ENCODE measurements around the gene SLC37A4. TPM values are rescaled to one million over a fixed set of nuclear protein-coding genes. Genes with fewer than 3 reads are reported as not detected.
"Not testable (repeated sequence)": the region's sequence is repeated elsewhere in the genome, so short reads cannot be mapped to it uniquely, and the experiment has no call there.

Gene SLC37A4
- total RNA-seq, 1 experiment from 2014 or later: 49.3 TPM

DNA sequence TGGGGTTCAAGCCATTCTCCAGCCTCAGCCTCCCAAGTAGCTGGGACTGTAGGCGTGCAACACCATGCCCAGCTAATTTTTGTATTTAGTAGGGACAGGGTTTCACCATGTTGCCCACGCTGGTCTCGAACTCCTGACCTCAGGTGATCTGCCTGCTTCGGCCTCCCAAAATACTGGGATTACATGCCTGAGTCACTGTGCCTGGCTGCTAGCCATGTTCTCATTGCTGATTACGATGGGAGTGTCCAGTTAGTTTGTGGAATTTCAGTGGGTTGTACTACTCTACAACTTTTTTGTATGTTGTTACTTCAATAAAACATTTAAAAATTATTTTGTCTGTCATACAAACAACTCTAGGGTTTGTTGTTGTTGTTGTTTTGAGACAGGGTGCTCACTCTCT is 32.1 kb upstream of the SLC37A4 start:
- peaks cover 3% of the 10 kb centered on the region for H3K4me1 ChIP-seq (ENCODE audit: insufficient read depth, low read length, poor library complexity, severe bottlenecking)
- H3K9me3 ChIP-seq (ENCODE audit: low read depth, low read length, poor library complexity, severe bottlenecking): no peaks in the 10 kb centered on the region
- H3K4me3 ChIP-seq (ENCODE audit: low read depth, low read length, poor library complexity, severe bottlenecking): no peak overlapping the region
- ChIA-PET CTCF (no interaction called here), POLR2A (ENCODE audit: low non-redundant PET) (no interaction called here)
- no peaks in the 10 kb centered on the region for H3K27me3 ChIP-seq (replicated peaks; ENCODE audit: insufficient read depth, low read depth, low read length, poor library complexity)
- DNase-seq (ENCODE audit: low spot score): no peak
- H3K27ac ChIP-seq (ENCODE audit: low read depth, low read length, poor library complexity, severe bottlenecking): no peak overlapping the region
- no TSS peak for BruUV-seq (replicated peaks)
- H3K36me3 ChIP-seq (ENCODE audit: insufficient read depth, low read length, poor library complexity, severe bottlenecking): no peaks in the 10 kb centered on the region
- intact Hi-C loops (cut with micrococcal nuclease; ENCODE audit: unreplicated experiment): no loop called here
- TF ChIP-seq CTCF (conservative IDR thresholded peaks at IDR 0.05; ENCODE audit: low read depth, low read length) (no peak), EZH2 (IDR thresholded peaks at IDR 0.05; ENCODE audit: borderline replicate concordance, low read depth, low read length, poor library complexity, severe bottlenecking) (no peak)

DNA sequence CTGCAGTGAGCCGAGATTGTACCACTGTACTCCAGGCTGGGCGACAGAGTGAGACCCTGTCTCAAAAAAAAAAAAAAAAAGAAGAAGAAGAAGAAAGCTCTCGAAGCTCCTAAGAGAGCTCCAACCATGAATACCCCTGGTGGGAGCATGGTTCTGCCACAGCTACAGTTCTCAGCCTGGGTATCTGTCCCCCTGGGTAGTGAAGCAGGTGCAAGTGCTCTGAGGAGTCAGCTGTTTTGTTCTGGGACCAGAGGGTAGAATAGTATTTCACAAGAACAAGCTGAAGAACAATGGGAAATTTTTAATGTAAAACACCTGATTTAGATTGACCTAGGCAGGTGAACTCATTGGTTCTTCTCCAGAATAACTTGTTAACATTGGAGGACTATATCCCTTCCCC is 30.6 kb upstream of the SLC37A4 start:
- TF ChIP-seq CTCF (conservative IDR thresholded peaks at IDR 0.05; ENCODE audit: low read depth, low read length) (no peak), EZH2 (IDR thresholded peaks at IDR 0.05; ENCODE audit: borderline replicate concordance, low read depth, low read length, poor library complexity, severe bottlenecking) (no peak)
- no peak for DNase-seq (ENCODE audit: low spot score)
- Histone ChIP-seq H3K4me3 (ENCODE audit: low read depth, low read length, poor library complexity, severe bottlenecking) (no peak overlapping the region), H3K36me3 (ENCODE audit: insufficient read depth, low read length, poor library complexity, severe bottlenecking) (no peaks in the 10 kb centered on the region), H3K27me3 (replicated peaks; ENCODE audit: insufficient read depth, low read depth, low read length, poor library complexity) (no peaks in the 10 kb centered on the region), H3K4me1 (ENCODE audit: insufficient read depth, low read length, poor library complexity, severe bottlenecking) (peaks cover 3% of the 10 kb centered on the region), H3K27ac (ENCODE audit: low read depth, low read length, poor library complexity, severe bottlenecking) (no peak overlapping the region), H3K9me3 (ENCODE audit: low read depth, low read length, poor library complexity, severe bottlenecking) (no peaks in the 10 kb centered on the region)
- no TSS peak for BruUV-seq (replicated peaks)
- intact Hi-C loops (cut with micrococcal nuclease; ENCODE audit: unreplicated experiment): no loop called here
- POLR2A ChIA-PET (ENCODE audit: low non-redundant PET): no interaction called here
- CTCF ChIA-PET: no interaction called here

GRCh38 chr11:119059128-119059527 is 28.5 kb upstream of the SLC37A4 start:
- H3K27ac ChIP-seq (ENCODE audit: low read depth, low read length, poor library complexity, severe bottlenecking); intact Hi-C loops (cut with micrococcal nuclease; ENCODE audit: unreplicated experiment); H3K9me3 ChIP-seq (ENCODE audit: low read depth, low read length, poor library complexity, severe bottlenecking); POLR2A ChIA-PET (ENCODE audit: low non-redundant PET); CTCF ChIA-PET; H3K4me3 ChIP-seq (ENCODE audit: low read depth, low read length, poor library complexity, severe bottlenecking); DNase-seq (ENCODE audit: low spot score); BruUV-seq (replicated peaks); H3K27me3 ChIP-seq (replicated peaks; ENCODE audit: insufficient read depth, low read depth, low read length, poor library complexity): not testable (repeated sequence)
- peaks cover 13% of the 10 kb centered on the region for H3K4me1 ChIP-seq (ENCODE audit: insufficient read depth, low read length, poor library complexity, severe bottlenecking)
- peaks cover 18% of the 10 kb centered on the region for H3K36me3 ChIP-seq (ENCODE audit: insufficient read depth, low read length, poor library complexity, severe bottlenecking)

DNA sequence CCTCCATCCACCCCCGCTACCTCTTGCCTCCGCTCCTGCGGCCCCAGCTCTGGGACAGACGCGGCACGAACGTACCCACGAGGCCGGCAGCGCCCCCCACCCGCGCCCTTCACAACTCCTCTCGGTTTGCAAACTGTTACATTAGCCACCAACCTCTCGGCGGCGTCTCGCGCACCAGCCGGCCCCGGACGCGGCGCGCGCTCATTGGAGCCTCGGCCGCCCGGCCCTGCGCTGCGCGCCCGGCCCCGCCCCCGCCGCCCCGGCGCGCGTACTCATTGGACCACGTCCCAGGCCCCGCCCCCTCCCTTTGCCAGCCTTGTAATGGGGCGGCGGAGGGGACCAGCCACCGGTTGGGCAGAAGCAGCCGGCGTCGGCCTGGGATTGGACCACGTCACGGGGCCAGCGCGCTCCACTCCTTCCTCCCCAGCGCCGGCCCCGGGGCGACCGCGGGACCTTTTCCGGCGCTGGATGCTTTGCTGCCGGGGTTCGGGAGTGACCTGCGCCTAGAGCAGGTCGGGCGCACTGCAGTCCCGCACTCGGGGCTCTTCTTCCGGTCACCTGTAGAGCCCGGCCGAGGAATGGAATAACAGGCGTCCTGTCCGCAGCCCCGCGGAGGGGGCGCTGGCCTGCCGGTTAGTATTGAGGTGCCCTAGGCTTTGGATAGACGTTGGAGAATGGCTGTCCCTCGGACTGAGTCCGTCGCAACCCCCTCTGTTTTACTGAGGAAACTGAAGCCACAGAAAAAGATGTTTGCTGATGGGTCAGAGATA is 26.5 kb upstream of the SLC37A4 start, which contains the start of gene HYOU1:
Gene HYOU1, minus strand, starts transcription at position 206 of the 770 bp plus-strand sequence. CDS start 1,045 bp downstream, outside the sequence.
- no peaks in the 10 kb centered on the region for H3K9me3 ChIP-seq (ENCODE audit: low read depth, low read length, poor library complexity, severe bottlenecking)
- DNase-seq (ENCODE audit: low spot score): peak; percentile 99
- no peak for TF ChIP-seq EZH2 (IDR thresholded peaks at IDR 0.05; ENCODE audit: borderline replicate concordance, low read depth, low read length, poor library complexity, severe bottlenecking)
- peak; percentile 35; the same call in 1 of the 2 replicates for TF ChIP-seq CTCF (conservative IDR thresholded peaks at IDR 0.05; ENCODE audit: low read depth, low read length)
- peaks cover 37% of the 10 kb centered on the region for H3K36me3 ChIP-seq (ENCODE audit: insufficient read depth, low read length, poor library complexity, severe bottlenecking)
- no peaks in the 10 kb centered on the region for H3K27me3 ChIP-seq (replicated peaks; ENCODE audit: insufficient read depth, low read depth, low read length, poor library complexity)
- peak within 1 kb of the TSS; percentile 96 for H3K27ac ChIP-seq (ENCODE audit: low read depth, low read length, poor library complexity, severe bottlenecking)
- ChIA-PET POLR2A (ENCODE audit: low non-redundant PET) (interaction anchor here (0.6 to 0.7 kb wide), 2 partner anchors 10 to 272 kb away, joined by 4 to 9 read pairs; partner anchors contain the start of gene VPS11), CTCF (interaction anchor here (0.8 kb wide), 1 partner anchor 8 kb away, joined by 3 read pairs; no protein-coding TSS in a partner anchor)
- intact Hi-C loops (cut with micrococcal nuclease; ENCODE audit: unreplicated experiment): loop anchor here (2.0 kb wide), 1 partner anchor 140 kb away; no protein-coding TSS in a partner anchor
- peaks cover 13% of the 10 kb centered on the region for H3K4me1 ChIP-seq (ENCODE audit: insufficient read depth, low read length, poor library complexity, severe bottlenecking)
- no TSS peak for BruUV-seq (replicated peaks)
- H3K4me3 ChIP-seq (ENCODE audit: low read depth, low read length, poor library complexity, severe bottlenecking): peak within 1 kb of the TSS; percentile 82
